ENCODE measurements around the gene RGS8. TPM values are rescaled to one million over a fixed set of nuclear protein-coding genes. Genes with fewer than 3 reads are reported as not detected.

The RGS8 gene, protein sequence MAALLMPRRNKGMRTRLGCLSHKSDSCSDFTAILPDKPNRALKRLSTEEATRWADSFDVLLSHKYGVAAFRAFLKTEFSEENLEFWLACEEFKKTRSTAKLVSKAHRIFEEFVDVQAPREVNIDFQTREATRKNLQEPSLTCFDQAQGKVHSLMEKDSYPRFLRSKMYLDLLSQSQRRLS
- polyA plus RNA-seq (2012; ENCODE audit: missing spikeins) = 0.08 TPM

DNA sequence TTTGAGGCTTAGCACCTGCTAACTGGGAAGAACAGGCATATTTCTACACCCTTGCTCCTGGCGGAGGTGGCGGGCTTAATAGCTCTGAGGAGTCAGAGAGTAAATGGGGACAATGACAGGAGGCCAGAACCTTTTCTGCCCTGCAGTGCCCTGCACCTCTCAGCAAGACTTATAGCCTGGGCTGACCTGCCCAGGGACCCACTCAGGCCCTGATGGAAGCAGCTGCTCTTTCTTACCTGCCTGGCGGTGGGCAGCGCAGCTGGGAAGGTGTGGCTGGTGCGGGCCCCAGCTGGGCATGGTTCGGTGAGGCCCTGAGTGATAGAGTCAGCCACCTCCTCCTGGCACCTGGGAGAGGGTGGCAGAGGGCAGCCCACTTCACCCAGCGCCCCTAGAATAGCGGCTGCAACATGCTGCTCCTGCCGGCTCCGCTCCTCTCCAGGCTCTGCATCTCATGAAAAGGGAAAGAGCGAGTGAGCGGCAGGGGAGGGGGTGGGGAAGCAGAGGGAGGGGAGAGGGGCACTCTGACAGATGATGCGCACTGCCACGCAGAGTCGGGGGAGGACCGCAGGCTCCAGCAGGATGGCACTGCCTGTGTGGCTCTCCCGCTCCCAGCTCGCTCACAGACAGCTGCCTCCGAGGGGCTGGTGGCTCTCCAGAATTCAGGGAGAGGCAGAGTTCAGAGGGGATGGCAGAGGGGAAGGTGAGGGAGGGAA lies at the start of gene RGS8:
Gene RGS8 (minus strand): TSS at position 472 of the 713 bp plus-strand sequence. CDS start 14,938 bp downstream, outside the sequence.
- DNase-seq (ENCODE audit: insufficient read length) = no peak
- no peak for FAIRE-seq
- no peak for TF ChIP-seq TAF1 (IDR thresholded peaks at IDR 0.05; ENCODE audit: borderline replicate concordance, low read depth, low read length)
- no peak for TF ChIP-seq POLR2A (IDR thresholded peaks at IDR 0.05; ENCODE audit: low read depth, low read length)

DNA sequence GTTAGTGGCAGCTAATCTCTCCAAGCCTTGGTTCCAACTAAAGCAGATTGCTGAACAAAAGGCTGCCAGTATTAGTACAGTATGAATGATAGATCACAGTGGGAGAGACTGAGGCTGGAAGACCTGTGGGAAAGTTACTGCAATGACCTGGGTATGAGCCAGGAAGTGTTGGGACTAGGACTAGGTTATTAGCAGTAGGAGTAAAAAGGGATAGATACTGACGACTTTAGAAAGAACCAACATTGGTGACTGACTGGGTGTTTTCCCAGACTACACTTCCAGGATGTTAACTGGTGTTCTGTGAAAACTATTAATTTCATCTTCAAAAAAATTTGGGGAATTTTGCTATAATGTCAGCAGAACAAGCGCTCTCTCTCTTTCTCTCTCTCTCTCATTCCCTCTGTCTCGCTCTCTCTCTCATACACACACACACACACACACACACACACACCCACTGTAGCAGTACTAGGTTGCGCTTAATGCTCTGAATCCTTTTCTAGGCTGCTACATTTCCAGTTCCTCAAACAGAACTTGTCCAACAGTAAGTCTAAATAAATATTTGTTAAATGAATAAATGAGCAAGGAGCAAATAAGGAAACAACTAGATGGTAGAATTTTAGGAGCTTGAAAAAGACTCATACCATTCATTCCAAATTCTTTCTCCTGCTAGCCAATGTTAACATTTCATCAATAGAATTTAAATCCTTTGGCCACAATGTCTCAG lies 47.6 kb upstream of the RGS8 start:
- TF ChIP-seq POLR2AphosphoS5 (IDR thresholded peaks at IDR 0.05; ENCODE audit: low read depth, low read length) (no peak), TAF1 (IDR thresholded peaks at IDR 0.05; ENCODE audit: borderline replicate concordance, low read depth, low read length) (no peak), POLR2A (IDR thresholded peaks at IDR 0.05; ENCODE audit: low read depth, low read length) (no peak)
- no peak for FAIRE-seq

DNA sequence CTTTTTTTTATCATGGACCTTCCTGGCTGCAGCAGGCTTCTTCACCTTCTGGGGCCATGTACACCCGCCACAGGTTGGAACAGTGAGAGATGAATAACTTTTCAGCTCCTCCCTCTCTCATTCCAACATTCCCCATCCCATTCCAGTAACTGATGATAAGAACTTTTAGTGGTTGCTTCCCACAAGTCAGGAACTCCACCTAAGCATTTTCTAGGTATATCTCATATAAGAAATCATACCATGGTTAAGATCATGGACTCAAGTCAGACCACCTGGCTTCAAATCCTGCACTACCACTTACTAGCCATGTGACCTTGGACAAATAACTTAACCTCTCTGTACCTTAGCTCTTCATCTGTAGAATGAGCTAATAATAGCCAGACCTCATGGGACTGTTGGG lies 42.5 kb upstream of the RGS8 start:
- no peak for DNase-seq (ENCODE audit: insufficient read length)
- FAIRE-seq = no peak
- TF ChIP-seq POLR2A (IDR thresholded peaks at IDR 0.05; ENCODE audit: low read depth, low read length) (no peak), TAF1 (IDR thresholded peaks at IDR 0.05; ENCODE audit: borderline replicate concordance, low read depth, low read length) (no peak), POLR2AphosphoS5 (IDR thresholded peaks at IDR 0.05; ENCODE audit: low read depth, low read length) (no peak)

More for the DNA sequence above, 47.6 kb upstream of the RGS8 start:
- DNase-seq (ENCODE audit: insufficient read length) = no peak

DNA sequence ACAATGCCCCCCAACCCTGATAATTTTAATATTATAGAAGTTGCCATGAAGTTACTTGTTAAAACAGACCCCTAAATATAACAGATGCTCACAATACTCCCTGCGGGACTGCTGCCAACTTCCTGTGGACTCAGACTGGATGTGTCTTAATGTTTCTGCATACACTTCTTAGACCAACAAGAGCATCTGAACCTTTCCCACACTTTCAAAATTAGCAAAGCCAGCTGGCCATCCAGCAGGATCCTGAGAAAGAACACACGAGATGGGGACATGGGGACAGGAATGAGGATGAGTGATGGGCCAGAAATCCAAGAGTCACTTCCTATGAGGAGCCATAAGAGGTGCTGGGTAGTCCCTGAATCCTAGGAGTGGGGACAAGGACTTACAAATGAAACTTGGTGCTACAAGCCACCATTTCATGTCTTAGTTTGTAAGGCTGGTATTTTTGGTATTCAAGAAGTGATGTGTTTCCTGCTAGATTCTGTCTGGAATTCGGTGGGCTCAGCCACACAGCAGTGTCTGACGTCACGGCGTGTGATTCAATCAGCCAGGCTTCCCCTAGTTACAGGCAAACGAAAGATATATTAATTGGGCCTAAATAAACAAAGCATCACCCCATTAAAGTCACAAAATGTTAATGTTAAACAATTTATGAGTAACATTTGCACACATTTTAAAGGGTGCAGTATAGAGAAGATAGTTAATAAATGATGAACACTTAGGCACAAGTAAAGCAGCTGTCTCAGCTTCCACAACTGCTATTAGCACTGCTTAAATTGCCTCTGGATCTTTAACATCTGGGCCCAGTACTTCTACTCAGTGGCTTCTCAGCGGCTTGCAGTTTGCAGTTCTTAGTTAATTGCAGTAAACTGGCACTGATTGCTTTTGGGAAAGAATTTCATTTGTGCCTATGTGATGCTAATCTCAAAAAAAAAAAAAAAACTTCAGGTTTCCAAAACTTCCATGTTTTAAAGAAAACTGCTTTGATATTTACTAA lies 41.2 kb upstream of the RGS8 start:
- FAIRE-seq (no peak), DNase-seq (ENCODE audit: insufficient read length) (no peak)
- no peak for TF ChIP-seq POLR2A (IDR thresholded peaks at IDR 0.05; ENCODE audit: low read depth, low read length)
- TF ChIP-seq TAF1 (IDR thresholded peaks at IDR 0.05; ENCODE audit: borderline replicate concordance, low read depth, low read length) = no peak
- no peak for TF ChIP-seq POLR2AphosphoS5 (IDR thresholded peaks at IDR 0.05; ENCODE audit: low read depth, low read length)

DNA sequence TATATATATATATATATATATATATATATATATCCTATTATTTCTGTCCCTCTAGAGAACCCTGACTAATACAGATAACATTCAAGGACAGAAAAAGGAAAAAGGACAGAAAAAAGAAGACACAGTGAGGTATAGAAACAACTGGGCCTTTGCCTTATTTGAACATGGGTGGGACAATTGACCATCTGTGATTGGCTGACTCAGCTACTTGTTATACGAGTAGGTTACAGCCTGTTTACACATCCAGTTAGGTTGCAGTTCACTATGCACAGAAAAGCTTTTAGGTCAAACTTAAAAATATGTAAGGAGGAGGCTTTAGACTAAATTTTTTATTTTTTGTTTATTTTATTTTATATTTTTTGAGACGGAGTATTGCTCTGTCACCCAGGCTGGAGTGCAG lies 39.8 kb upstream of the RGS8 start:
- DNase-seq (ENCODE audit: insufficient read length) (no peak), FAIRE-seq (no peak)
- TF ChIP-seq POLR2A (IDR thresholded peaks at IDR 0.05; ENCODE audit: low read depth, low read length) (no peak), TAF1 (IDR thresholded peaks at IDR 0.05; ENCODE audit: borderline replicate concordance, low read depth, low read length) (no peak), POLR2AphosphoS5 (IDR thresholded peaks at IDR 0.05; ENCODE audit: low read depth, low read length) (no peak)

DNA sequence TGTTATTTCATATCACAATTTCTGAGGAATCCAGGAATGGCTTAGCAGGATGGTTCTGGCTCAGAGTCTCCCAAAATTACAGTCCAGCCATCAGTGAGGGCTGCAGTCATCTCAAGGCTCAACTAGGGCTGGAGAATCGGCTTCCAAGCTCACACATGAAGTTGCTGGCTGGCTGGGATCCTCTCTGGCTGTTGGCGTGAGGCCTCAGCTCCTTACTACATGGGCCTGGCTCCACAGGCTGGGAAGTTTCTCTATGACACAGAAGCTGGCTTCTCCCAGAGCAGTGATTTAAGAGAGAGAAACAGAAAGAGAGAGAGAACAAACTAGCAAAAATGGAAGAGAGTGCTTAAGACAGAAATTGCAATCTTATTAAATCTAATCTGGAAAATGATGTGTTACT lies 38.8 kb upstream of the RGS8 start:
- no peak for DNase-seq (ENCODE audit: insufficient read length)
- FAIRE-seq = no peak
- TF ChIP-seq POLR2AphosphoS5 (IDR thresholded peaks at IDR 0.05; ENCODE audit: low read depth, low read length) (no peak), POLR2A (IDR thresholded peaks at IDR 0.05; ENCODE audit: low read depth, low read length) (no peak), TAF1 (IDR thresholded peaks at IDR 0.05; ENCODE audit: borderline replicate concordance, low read depth, low read length) (no peak)

DNA sequence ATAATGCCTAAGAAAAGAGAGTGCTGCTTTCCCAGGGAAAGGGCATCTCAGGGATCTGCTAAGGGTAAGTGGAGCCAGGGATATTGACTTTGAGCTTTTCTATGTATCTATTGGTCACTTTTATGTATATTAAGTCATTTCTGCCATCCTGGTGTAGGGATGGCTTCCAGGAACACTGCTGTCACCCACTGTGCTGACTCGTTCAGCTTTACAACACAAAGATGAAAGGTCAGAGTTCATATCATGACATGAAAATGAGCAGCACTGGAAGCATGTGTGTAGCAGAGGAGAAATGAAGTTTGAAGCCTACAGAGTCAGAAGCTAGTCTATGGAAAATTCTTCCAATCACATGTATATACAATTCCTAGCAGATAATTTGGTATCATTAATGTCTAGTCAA lies 37.1 kb upstream of the RGS8 start:
- DNase-seq (ENCODE audit: insufficient read length) (no peak), FAIRE-seq (no peak)
- TF ChIP-seq POLR2AphosphoS5 (IDR thresholded peaks at IDR 0.05; ENCODE audit: low read depth, low read length) (no peak), POLR2A (IDR thresholded peaks at IDR 0.05; ENCODE audit: low read depth, low read length) (no peak), TAF1 (IDR thresholded peaks at IDR 0.05; ENCODE audit: borderline replicate concordance, low read depth, low read length) (no peak)

DNA sequence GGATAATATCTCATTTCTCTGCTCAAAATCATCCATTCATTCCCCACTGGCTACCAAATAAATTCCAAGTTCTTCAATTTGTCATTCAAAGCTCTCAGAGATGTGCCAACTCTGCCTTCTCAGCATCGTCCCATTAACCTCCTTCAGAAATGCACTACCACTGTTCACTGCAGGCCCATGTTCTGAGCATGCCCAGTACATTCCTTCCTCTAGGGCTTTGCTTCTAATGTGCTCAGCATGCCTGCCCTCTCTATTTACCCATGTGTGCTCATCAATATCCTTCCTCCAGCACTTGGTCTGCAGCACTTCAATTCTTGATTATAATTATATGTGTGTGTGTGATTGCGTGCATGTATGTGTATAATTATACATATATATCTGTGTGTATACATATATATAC lies 36.1 kb upstream of the RGS8 start:
- FAIRE-seq (no peak), DNase-seq (ENCODE audit: insufficient read length) (no peak)
- TF ChIP-seq POLR2A (IDR thresholded peaks at IDR 0.05; ENCODE audit: low read depth, low read length) = no peak
- no peak for TF ChIP-seq POLR2AphosphoS5 (IDR thresholded peaks at IDR 0.05; ENCODE audit: low read depth, low read length)
- no peak for TF ChIP-seq TAF1 (IDR thresholded peaks at IDR 0.05; ENCODE audit: borderline replicate concordance, low read depth, low read length)

DNA sequence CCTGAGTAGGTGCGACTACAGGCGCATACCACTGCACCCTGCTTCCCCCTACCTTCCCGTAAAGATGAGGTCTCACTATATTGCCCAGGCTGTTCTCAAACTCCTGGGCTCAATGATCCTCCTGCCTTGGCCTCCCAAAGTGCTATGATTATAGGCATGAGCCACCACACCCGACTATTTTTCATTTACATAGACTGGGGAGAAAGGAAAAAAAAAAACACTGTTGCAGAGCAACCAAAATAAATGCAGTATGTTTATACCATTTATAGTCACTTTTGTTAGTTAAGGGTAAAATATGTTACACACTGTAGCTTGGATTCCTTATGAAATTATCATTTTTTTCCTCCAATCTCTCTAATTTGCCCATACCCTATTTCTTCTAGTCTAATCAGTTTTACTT lies 35.2 kb upstream of the RGS8 start:
- DNase-seq (ENCODE audit: insufficient read length) (no peak), FAIRE-seq (no peak)
- no peak for TF ChIP-seq POLR2A (IDR thresholded peaks at IDR 0.05; ENCODE audit: low read depth, low read length)
- no peak for TF ChIP-seq TAF1 (IDR thresholded peaks at IDR 0.05; ENCODE audit: borderline replicate concordance, low read depth, low read length)
- TF ChIP-seq POLR2AphosphoS5 (IDR thresholded peaks at IDR 0.05; ENCODE audit: low read depth, low read length) = no peak

DNA sequence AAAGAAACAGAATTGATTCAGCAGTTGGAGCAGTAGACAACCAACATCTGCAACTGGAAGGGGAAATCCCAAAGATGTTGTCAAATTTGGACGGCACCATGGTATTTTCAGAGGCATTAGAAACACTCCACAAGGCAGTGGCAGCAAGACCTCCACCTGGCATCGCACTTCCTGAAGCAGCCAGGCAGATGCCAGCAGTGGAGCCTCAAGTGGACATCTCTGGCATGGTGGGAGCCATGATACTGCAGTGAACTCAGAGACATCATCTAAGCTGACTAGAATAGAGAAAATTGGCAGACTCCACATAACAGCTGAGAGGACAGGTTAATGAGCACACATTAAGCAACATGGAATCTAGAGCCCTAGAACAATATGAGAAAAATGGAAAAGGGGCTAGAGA lies 33.9 kb upstream of the RGS8 start:
- FAIRE-seq (peak; percentile 71), DNase-seq (ENCODE audit: insufficient read length) (no peak)
- TF ChIP-seq POLR2AphosphoS5 (IDR thresholded peaks at IDR 0.05; ENCODE audit: low read depth, low read length) = no peak
- no peak for TF ChIP-seq POLR2A (IDR thresholded peaks at IDR 0.05; ENCODE audit: low read depth, low read length)

All from GM12892 (cell line).